ENCODE results near the gene AMPD1.

GRCh38 chr1:114668373-114668772 lies 27.0 kb downstream of the AMPD1 start:
- TF ChIP-seq POLR2A (IDR thresholded peaks at IDR 0.05; ENCODE audit: low read depth, low read length) (no peak), POLR2AphosphoS5 (IDR thresholded peaks at IDR 0.05; ENCODE audit: low read depth, low read length) (no peak), PAX5 (IDR thresholded peaks at IDR 0.05; ENCODE audit: insufficient read depth, low read length, severe bottlenecking) (no peak), TAF1 (IDR thresholded peaks at IDR 0.05; ENCODE audit: low read depth, low read length) (no peak), POU2F2 (IDR thresholded peaks at IDR 0.05; ENCODE audit: low read depth, low read length) (no peak), SPI1 (IDR thresholded peaks at IDR 0.05; ENCODE audit: low read depth, low read length) (no peak)

Data from GM12891 (cell line).